Osteocyte (in vitro differentiated cells): ENCODE measurements around the gene TEX101. TPM values are rescaled to one million over a fixed set of nuclear protein-coding genes. Genes with fewer than 3 reads are reported as not detected.

Experiments
- DNase-seq: peaks from one replicate; pipeline ENCODE4 v3.0.0; 2021; ENCODE audit warnings: mixed read lengths; ENCODE audit not compliant: unreplicated experiment; ENCODE audit errors: extremely low spot score
- H3K27ac Mint-ChIP-seq: one replicate; pipeline ENCODE4 v1.8.0; 2021; ENCODE audit warnings: mild to moderate bottlenecking, mixed read lengths; ENCODE audit not compliant: unreplicated experiment
- H3K27me3 Mint-ChIP-seq: one replicate; pipeline ENCODE4 v1.8.0; 2021; ENCODE audit warnings: mixed read lengths; ENCODE audit not compliant: unreplicated experiment
- H3K36me3 Mint-ChIP-seq: one replicate; pipeline ENCODE4 v1.8.0; 2021; ENCODE audit warnings: mixed read lengths; ENCODE audit not compliant: unreplicated experiment
- H3K4me1 Mint-ChIP-seq: one replicate; pipeline ENCODE4 v1.8.0; 2021; ENCODE audit warnings: mixed read lengths; ENCODE audit not compliant: unreplicated experiment
- H3K4me3 Mint-ChIP-seq: one replicate; pipeline ENCODE4 v1.8.0; 2021; ENCODE audit warnings: mild to moderate bottlenecking, moderate library complexity, mixed read lengths; ENCODE audit not compliant: unreplicated experiment
- H3K9me3 Mint-ChIP-seq: one replicate; pipeline ENCODE4 v1.8.0; 2021; ENCODE audit warnings: mixed read lengths; ENCODE audit not compliant: unreplicated experiment
- total RNA-seq: library from RNA; stranded (reverse); gene quantifications from 2 replicates; pipeline ENCODE4 v1.2.1, GENCODE V29; 2021
- TF ChIP-seq, protein P1 (sequence below): fragments of 200-600 bp; sonication (generic); IDR thresholded peaks from 2 replicates; pipeline ENCODE4 v1.5.0; 2021; ENCODE audit warnings: antibody characterized with exemption, mild to moderate bottlenecking, moderate library complexity

TEX101 gene
- total RNA-seq, 1 donor from 2014 or later = not detected

GRCh38 chr19:43466793-43467192 is 52.1 kb downstream of the TEX101 start:
- Mint-ChIP-seq H3K4me1 (peaks cover 10% of the 10 kb centered on the region), H3K9me3 (no peaks in the 10 kb centered on the region), H3K36me3 (no peaks in the 10 kb centered on the region), H3K4me3 (no peak overlapping the region), H3K27ac (no peak overlapping the region), H3K27me3 (peaks cover 9% of the 10 kb centered on the region)
- TF ChIP-seq, protein P1, sequence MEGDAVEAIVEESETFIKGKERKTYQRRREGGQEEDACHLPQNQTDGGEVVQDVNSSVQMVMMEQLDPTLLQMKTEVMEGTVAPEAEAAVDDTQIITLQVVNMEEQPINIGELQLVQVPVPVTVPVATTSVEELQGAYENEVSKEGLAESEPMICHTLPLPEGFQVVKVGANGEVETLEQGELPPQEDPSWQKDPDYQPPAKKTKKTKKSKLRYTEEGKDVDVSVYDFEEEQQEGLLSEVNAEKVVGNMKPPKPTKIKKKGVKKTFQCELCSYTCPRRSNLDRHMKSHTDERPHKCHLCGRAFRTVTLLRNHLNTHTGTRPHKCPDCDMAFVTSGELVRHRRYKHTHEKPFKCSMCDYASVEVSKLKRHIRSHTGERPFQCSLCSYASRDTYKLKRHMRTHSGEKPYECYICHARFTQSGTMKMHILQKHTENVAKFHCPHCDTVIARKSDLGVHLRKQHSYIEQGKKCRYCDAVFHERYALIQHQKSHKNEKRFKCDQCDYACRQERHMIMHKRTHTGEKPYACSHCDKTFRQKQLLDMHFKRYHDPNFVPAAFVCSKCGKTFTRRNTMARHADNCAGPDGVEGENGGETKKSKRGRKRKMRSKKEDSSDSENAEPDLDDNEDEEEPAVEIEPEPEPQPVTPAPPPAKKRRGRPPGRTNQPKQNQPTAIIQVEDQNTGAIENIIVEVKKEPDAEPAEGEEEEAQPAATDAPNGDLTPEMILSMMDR = no peak
- no peak for DNase-seq

GRCh38 chr19:43467276-43467675 is 52.6 kb downstream of the TEX101 start:
- H3K9me3 Mint-ChIP-seq = no peaks in the 10 kb centered on the region

GRCh38 chr19:43467730-43468129 is 53.0 kb downstream of the TEX101 start:
- TF ChIP-seq, protein P1 = no peak
- peaks cover 8% of the 10 kb centered on the region for H3K27me3 Mint-ChIP-seq
- no peak overlapping the region for H3K4me3 Mint-ChIP-seq
- no peak overlapping the region for H3K27ac Mint-ChIP-seq
- DNase-seq = no peak
- no peaks in the 10 kb centered on the region for H3K9me3 Mint-ChIP-seq
- no peaks in the 10 kb centered on the region for H3K36me3 Mint-ChIP-seq
- peaks cover 10% of the 10 kb centered on the region for H3K4me1 Mint-ChIP-seq

More at GRCh38 chr19:43467276-43467675, 52.6 kb downstream of the TEX101 start:
- Mint-ChIP-seq H3K27ac (no peak overlapping the region), H3K4me1 (peaks cover 10% of the 10 kb centered on the region), H3K4me3 (no peak overlapping the region), H3K36me3 (no peaks in the 10 kb centered on the region), H3K27me3 (peaks cover 8% of the 10 kb centered on the region)
- no peak for DNase-seq
- TF ChIP-seq, protein P1 = no peak

Other genes with a start within 250 kb of the TEX101 start
- gene PSG5, start 228.4 kb upstream of the TEX101 start, total RNA-seq = not detected in 2 replicates
- not detected in 2 replicates for gene PSG4, start 209.3 kb upstream of the TEX101 start, total RNA-seq
- not detected in 2 replicates for gene PSG9, start 145.4 kb upstream of the TEX101 start, total RNA-seq
- gene CD177, start 61.2 kb upstream of the TEX101 start, total RNA-seq = not detected in 2 replicates
- 0.27 TPM in 1 of 2 replicates, not detected in the other for gene LYPD3, start 50.7 kb downstream of the TEX101 start, total RNA-seq
- 6.7 and 8.5 TPM in 2 replicates for gene PHLDB3, start 89.9 kb downstream of the TEX101 start, total RNA-seq
- 41.8 and 42.3 TPM in 2 replicates for gene ETHE1, start 112.3 kb downstream of the TEX101 start, total RNA-seq
- 6.5 and 6.9 TPM in 2 replicates for gene ZNF575, start 118.3 kb downstream of the TEX101 start, total RNA-seq
- gene XRCC1, start 160.6 kb downstream of the TEX101 start, total RNA-seq = 37.1 and 43.2 TPM in 2 replicates
- gene PINLYP, start 160.9 kb downstream of the TEX101 start, total RNA-seq = 0.91 and 1.2 TPM in 2 replicates
- gene IRGQ, start 181.2 kb downstream of the TEX101 start, total RNA-seq = 40.9 and 45.9 TPM in 2 replicates
- 13.2 and 16.2 TPM in 2 replicates for gene ZNF576, start 181.7 kb downstream of the TEX101 start, total RNA-seq
- 0.24 and 0.35 TPM in 2 replicates for gene SRRM5, start 197.2 kb downstream of the TEX101 start, total RNA-seq
- gene ZNF428, start 204.7 kb downstream of the TEX101 start, total RNA-seq = 64.0 and 74.1 TPM in 2 replicates
- gene CADM4, start 225.0 kb downstream of the TEX101 start, total RNA-seq = 8.8 and 9.0 TPM in 2 replicates